ENCODE data around the gene TMEM238.

DNA sequence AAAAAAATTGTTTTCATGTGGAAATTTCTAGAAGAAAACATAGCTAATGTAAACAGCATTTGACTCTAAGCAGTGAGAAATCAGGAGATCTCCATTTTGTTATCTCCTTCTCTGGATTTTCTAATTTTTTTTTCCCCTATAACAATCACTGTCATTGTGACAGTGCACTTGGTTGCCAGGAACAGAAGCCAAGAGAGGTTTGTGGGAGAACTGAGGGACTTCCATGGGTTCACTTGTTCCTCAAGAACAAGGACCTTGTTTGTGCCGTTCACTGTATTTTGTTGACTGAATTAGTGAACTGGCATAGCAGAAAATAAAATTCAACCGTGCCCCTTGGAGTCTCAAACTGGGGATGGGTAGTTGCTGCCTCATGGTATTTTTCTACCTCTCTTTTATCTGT lies 42.0 kb upstream of the TMEM238 start:
- TF ChIP-seq, protein P1, sequence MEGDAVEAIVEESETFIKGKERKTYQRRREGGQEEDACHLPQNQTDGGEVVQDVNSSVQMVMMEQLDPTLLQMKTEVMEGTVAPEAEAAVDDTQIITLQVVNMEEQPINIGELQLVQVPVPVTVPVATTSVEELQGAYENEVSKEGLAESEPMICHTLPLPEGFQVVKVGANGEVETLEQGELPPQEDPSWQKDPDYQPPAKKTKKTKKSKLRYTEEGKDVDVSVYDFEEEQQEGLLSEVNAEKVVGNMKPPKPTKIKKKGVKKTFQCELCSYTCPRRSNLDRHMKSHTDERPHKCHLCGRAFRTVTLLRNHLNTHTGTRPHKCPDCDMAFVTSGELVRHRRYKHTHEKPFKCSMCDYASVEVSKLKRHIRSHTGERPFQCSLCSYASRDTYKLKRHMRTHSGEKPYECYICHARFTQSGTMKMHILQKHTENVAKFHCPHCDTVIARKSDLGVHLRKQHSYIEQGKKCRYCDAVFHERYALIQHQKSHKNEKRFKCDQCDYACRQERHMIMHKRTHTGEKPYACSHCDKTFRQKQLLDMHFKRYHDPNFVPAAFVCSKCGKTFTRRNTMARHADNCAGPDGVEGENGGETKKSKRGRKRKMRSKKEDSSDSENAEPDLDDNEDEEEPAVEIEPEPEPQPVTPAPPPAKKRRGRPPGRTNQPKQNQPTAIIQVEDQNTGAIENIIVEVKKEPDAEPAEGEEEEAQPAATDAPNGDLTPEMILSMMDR (IDR thresholded peaks at IDR 0.05; ENCODE audit: insufficient read depth, low read length): no peak
- TF ChIP-seq POLR2AphosphoS5 (IDR thresholded peaks at IDR 0.05; ENCODE audit: low read depth) (no peak), GABPA (IDR thresholded peaks at IDR 0.05; ENCODE audit: low read depth) (no peak)
- TF ChIP-seq, protein P2, sequence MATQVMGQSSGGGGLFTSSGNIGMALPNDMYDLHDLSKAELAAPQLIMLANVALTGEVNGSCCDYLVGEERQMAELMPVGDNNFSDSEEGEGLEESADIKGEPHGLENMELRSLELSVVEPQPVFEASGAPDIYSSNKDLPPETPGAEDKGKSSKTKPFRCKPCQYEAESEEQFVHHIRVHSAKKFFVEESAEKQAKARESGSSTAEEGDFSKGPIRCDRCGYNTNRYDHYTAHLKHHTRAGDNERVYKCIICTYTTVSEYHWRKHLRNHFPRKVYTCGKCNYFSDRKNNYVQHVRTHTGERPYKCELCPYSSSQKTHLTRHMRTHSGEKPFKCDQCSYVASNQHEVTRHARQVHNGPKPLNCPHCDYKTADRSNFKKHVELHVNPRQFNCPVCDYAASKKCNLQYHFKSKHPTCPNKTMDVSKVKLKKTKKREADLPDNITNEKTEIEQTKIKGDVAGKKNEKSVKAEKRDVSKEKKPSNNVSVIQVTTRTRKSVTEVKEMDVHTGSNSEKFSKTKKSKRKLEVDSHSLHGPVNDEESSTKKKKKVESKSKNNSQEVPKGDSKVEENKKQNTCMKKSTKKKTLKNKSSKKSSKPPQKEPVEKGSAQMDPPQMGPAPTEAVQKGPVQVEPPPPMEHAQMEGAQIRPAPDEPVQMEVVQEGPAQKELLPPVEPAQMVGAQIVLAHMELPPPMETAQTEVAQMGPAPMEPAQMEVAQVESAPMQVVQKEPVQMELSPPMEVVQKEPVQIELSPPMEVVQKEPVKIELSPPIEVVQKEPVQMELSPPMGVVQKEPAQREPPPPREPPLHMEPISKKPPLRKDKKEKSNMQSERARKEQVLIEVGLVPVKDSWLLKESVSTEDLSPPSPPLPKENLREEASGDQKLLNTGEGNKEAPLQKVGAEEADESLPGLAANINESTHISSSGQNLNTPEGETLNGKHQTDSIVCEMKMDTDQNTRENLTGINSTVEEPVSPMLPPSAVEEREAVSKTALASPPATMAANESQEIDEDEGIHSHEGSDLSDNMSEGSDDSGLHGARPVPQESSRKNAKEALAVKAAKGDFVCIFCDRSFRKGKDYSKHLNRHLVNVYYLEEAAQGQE (IDR thresholded peaks at IDR 0.05; ENCODE audit: insufficient replicate concordance, low read depth): no peak
